Raji (cell line): Measurements from ENCODE around the gene SAP130.

Experiments
- POLR2A ChIP-seq: IDR thresholded peaks from 2 replicates; pipeline ENCODE4 v1.6.1; 2011; ENCODE audit warnings: low read depth, low read length, control low read depth; ENCODE audit not compliant: insufficient read depth

The SAP130 gene

DNA sequence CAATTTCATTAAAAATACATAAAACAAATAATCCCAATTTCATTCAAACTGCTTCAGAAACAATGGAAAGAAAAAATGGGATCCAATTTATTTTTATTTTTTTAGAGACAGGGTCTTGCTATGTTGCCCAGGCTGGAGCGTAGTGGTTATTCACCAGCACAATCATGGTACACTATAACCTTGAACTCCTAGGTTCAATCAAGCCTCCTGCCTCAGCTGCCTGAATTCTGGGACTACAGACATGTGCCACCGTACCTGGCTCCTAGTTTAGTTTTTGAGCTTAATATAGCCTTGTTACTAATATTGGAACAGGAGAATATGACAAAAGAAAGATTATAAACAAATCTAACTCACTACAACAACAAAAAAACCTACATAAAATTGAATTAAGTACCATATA lies 34.2 kb downstream of the SAP130 start:
- TF ChIP-seq POLR2A = no peak

DNA sequence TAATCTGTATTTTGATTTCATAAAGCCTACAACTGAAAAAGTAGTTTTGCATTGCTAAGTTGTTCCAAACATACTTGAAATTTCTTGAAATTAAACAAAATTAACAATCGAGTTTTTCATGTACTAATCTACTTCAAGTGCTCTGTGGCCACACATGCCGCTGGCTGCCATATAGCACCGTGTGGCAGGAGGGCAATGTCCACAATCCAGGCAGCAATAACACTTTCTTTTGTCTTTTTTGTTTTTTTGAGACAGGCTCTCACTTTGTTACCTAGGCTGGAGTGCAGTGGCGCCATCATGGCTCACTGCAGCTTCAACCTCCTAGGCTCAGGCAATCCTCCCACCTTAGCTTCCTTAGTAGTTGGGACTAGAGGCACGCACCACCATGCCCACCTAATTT lies 36.1 kb downstream of the SAP130 start:
- no peak for TF ChIP-seq POLR2A

DNA sequence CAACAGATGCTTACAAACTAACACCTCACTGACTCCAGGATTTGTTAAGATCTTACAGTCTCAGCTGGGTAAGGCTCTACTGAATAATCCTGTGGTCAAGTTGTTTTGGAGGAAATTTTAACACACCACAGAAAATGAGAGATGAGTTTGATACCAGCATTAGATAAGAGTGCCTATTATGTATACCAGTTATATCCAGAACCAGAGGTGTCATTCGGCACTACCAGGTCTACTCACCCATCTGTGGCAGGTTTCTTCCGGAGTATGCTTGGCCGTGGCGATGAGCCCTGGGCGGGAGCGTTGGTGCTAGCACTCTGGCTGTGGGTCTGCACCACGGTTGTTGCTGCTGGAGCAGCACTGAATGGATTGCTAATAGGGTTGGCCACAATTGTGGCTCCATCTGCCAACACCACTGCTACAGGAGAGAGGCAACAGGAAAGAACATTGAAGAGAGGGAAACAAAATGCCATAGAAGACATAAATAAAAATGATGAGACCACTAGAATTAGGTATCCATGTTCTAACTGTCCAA lies 41.2 kb downstream of the SAP130 start:
- TF ChIP-seq POLR2A = no peak

DNA sequence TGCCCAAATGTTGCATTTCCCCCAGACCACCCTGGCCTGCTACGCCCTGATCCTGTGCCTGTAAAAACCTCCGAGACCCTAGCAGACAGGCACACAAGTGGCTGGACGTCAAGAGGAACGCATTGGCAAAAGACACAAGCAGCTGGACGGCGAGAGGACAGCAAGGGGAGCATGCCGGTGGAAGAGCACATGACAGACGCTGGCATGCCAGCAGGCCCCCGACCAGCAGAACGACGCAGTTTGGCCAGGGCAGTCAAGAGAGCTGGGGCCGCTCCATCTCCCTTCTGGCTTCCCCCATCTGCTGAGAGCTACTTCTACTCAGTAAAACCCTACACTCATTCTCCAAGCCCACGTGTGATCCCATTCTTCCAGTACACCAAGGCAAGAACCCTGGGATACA lies 42.1 kb downstream of the SAP130 start:
- TF ChIP-seq POLR2A = no peak

DNA sequence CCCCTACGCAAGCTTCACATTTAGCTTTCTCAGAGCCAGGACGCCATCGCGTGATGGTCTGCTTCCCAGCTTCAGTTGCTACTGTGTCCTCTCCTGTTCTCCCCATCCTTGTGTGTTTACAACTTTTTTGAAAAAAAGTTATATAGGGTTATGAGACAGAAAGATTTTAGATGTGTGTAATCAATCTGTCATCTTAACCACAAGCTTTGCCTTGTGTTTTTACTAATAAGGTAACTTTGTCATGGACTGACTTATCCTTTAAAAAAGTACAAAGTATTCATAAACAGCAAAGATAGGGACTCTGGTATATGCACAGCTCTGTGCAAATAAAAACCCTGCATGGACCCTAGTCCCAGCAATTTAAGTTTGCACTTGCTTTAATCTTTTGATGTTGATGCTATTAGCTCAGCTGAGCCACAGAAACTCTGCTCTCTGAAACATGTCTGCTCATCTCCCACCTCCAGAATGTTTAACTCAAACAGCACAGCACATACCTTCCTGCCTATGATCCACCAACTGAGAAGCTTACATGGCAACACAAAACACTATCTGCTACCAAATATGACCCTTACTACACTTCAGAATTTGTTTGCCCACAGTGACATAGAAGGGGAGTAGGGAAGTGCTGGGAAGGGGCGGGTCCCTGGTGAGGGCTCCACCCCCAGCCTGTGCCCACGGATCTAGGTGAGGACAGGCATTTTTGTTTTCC lies 42.7 kb downstream of the SAP130 start:
- no peak for TF ChIP-seq POLR2A

DNA sequence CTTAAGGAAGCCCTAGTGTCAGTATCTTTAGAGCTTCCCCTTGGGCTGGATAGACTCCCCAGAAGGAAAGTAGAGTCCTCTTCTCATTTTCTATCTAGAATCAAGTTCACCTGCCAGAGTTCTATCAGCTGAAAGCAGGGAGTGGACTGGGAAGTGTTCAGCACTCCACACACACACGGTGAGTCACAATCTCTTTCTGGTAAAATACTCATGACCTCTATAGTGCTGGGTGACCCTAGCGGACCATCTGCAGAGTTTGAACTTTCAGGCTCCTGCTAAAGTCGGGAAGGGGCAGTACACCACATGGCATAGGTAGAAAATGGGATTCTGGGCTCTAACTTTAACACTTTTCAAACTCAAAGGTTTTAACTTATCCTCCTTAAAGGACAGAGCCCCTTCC lies 43.3 kb downstream of the SAP130 start:
- no peak for TF ChIP-seq POLR2A

DNA sequence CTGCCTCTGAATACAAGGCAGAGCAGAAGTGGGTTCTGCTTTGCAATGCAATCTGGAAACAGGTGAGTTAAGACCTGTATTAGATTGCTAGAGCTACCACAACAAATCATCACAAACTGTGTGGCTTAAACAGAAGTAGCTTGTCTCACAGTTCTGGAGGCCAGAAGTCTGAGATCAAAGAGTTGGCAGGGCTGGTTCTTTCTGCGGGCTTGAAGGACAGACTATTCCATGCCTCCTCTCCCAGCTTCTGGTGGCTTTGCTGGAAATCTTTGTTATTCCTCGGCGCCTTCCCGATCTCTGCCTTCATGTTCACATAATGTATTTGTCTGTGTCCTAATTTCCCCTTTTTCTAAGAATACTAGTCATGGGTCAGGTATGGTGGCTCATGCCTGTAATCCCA lies 58.4 kb downstream of the SAP130 start:
- no peak for TF ChIP-seq POLR2A

DNA sequence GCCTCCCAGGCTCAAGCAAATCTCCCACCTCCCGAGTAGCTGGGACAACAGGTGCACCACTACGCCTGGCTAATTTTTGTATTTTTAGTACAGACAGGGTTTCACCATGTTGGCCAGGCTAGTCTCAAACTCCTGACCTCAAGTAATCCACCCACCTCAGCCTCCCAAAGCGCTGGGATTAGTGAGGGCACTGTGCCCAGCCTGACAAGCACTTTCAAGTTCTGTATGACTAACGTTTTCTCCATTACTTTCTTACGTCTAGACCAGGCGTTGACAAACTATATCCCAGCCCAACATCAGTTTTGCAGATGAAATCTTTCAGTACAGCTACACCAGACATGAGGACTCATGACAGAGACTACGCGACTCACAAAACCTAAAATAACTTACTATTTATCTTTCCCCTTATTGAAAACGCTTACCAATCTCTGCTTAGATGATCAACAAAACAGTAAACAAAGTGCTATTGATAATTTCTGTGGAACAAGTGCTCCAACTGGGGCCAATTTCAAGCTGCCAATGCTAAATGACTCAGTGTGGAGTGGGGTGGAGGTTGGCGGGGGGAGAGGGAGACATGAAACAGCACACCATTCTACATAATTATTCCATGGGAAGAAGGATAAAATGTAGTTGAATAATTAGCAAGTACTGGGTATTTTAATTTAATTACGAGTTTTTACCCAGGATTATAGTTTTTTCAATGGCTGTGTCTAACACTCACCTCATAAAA lies 59.1 kb downstream of the SAP130 start:
- TF ChIP-seq POLR2A = no peak

DNA sequence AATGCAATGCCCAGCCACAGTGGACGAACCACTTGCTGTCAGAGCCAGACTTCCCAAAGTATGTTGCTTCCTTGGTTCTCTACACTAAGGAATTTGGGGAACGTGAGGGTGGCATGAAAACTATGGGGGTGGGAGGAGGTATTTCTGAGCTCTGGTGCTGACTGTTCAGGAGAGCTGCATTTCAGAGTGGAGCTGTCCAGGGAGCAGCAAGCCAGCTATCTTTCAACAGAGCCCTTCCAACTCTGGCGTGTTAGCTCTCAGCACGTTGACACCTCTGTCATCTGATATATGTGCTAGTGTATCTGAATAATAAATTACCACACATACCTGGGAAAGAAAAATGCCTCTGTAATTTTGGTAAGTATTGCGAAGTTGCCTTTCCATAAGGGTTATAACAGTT lies 66.1 kb downstream of the SAP130 start:
- TF ChIP-seq POLR2A = no peak

DNA sequence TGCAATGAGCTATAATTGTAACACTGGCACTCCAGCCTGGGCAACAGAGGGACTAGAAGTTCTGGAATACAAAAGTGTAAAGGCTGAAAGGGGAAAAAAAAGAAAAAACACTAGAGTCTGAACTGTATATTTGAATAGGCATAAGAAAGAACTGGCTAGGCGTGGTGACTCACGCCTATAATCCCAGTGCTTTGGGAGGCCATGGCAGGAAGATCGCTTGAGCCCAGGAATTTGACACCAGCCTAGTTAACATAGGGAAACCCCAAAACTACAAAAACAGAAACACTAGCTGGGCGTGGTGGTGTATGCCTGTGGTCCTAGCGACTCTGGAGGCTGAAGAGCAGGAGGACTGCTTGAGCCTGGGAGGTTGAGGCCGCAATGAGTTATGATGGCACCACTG lies 70.6 kb downstream of the SAP130 start:
- no peak for TF ChIP-seq POLR2A

DNA sequence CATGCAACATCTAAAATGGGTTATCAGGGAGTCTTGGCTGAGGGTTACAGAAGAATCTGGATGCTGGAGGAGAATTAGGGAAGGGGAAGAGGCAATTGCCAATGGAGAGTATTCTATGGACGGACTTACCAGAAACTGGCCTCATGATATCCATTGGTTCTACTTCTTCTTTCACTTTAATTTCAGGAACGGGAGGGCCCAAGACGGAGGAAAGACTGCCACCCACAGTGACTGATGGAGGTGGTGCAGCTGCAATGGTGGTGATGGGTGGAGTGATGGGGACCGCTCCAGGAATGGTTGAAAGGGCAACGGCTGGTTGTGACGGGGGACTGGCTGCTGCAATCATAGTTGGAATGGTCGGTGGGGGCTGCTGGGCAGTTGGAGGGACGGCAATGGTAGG lies 73.0 kb downstream of the SAP130 start:
- no peak for TF ChIP-seq POLR2A

DNA sequence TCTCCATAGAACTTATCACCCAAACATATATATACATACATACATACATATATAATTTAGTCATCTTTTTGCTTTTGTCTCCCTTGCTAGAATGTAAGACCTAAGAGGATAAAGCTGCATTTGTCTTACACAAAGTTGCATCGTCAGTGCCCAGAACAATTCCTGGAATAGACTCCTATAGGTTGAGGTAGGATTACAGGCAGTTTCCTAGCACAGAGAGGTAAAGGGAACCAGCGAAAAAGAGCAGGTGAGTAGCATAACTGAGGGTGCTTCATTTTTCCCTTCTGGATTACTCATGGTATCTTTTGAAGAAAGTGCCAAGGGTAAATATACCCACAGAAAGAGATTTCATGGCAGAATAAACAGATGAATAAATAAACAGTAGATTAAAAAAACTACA lies 74.0 kb downstream of the SAP130 start:
- no peak for TF ChIP-seq POLR2A

DNA sequence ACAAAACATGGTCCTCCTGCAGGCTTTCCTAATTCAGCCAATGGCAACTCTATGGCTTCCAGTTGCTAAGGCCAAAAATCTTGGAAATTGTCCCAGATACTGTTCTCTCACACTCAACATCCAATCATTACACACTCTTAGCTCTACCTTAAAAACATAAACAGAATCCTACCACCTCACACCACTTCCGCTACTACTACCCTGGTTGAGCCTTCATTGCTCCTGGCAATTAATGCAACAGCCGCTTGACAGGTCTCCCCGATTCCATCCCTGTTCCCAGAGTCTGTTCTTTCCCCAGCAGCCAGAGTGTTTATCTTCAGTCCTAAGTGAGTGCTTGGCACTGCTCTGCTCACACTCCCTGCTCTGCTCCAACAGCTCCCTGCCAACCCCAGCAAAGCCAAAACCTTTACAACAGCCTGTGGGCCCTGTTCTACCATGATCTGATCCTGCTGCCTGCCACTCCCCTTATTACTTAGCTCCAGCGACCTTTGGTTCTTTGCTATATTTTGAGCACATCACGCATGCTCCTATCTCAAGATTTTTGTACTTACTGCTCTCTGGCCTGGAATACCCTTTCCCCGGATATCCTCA lies 74.6 kb downstream of the SAP130 start:
- TF ChIP-seq POLR2A = no peak

DNA sequence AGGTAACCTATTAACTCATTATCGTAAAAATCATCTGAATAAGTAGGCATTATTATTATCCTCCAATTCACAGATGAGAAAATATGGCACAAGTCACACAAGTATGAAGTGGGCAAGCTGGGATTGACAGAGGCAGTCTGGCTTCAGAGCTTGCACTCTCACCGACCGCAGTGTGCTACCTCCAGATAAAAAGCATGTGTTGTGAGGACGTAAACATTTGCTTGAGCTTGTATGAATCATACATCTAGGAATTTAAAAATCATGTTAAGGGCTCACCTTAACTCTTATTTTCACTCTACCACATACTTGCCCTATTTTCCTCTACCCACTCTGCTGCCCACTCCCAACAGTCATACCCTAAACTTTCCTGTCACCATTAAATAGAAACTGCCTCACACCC lies 76.8 kb downstream of the SAP130 start:
- TF ChIP-seq POLR2A = no peak

DNA sequence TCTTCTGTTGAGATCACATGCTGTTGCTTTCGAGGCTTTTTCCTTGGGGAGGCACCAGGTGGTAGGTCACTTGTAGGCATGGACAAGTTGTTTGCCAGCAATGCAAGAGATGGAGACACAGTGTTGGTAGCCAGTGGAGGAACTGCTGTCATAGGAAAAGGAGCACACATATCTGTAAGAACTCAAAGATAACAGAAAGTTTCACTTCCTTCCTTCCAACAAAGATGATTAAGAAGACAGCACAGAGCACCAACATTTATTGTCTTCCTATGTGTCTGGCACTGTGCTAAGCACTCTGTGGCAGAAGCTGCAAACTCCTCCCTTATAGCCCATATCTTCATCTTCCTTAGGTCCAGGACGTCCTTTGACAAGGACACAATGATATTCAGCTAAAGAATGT lies 77.6 kb downstream of the SAP130 start:
- TF ChIP-seq POLR2A = no peak

DNA sequence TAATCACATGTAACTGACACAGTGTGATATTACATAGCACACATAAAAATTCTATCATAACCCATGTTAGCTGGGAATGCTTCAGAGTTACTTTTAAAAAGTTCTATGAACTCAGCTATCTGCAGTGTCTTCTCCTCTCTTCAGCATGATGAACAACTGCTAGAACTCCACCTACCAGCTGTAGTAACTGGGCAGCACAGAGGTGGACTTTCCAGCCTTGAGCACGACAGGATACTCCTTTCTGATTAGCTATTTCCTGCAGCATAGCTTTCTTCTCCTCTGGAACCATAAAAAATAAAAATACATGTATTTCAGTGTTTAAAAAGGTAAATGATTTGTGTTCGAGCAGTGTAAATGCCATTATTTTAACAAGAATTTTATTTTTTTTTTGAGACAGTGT lies 82.6 kb downstream of the SAP130 start:
- no peak for TF ChIP-seq POLR2A

DNA sequence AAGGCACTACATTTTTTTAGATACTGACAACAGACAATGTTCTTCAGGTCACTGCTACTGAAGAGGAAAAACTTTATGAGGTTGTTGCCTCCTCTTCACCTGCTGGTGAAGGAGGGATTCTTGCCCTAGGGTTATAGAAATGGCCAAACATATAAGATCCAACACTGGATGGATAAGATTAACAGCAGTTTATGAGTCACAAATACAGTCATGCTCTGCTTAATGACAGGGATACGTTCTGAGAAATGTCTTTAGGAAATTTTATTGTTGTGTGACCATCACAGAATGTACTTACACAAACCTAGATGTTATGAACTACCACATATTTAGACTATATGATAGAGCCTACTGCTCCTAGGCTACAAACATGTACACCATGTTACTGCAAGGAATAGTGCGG lies 84.7 kb downstream of the SAP130 start:
- no peak for TF ChIP-seq POLR2A

DNA sequence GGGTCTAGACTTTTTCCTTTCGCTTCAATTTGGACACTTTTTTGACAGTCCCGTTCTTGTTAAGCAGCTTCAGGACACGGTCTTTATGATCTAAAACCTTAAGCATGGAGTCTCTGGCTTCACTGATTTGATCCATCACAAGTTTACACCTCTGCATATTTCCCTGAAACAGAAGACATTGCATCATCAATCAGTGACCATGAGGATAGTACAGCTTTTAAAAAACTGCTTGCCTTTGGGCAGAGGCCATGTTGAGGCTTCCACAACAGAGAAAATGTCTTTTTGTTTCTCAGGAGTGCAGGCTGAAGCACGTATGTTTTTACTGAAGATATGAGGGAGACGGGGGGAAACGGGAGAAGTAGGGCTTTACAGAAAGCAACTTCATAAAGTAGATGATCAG lies 85.9 kb downstream of the SAP130 start:
- TF ChIP-seq POLR2A = no peak
